Activated naive CD4-positive, alpha-beta T cell treated with Interleukin-2 at 50 U/mL for 16 hours (primary cell): ENCODE results near the gene TSPAN5.
"Not testable (repeated sequence)": the region's sequence is repeated elsewhere in the genome, so short reads cannot be mapped to it uniquely, and the experiment has no call there.

ENCODE experiments used
- DNase-seq: peaks from one replicate; pipeline ENCODE4 v3.0.0-alpha.2; 2020

TSPAN5 gene

GRCh38 chr4:98658287-98659105 is at the start of gene TSPAN5:
TSS of gene TSPAN5 (minus strand) at chr4:98658611.
- peak; percentile 86 for DNase-seq

GRCh38 chr4:98706935-98707334 is 48.5 kb upstream of the TSPAN5 start:
- no peak for DNase-seq

DNA sequence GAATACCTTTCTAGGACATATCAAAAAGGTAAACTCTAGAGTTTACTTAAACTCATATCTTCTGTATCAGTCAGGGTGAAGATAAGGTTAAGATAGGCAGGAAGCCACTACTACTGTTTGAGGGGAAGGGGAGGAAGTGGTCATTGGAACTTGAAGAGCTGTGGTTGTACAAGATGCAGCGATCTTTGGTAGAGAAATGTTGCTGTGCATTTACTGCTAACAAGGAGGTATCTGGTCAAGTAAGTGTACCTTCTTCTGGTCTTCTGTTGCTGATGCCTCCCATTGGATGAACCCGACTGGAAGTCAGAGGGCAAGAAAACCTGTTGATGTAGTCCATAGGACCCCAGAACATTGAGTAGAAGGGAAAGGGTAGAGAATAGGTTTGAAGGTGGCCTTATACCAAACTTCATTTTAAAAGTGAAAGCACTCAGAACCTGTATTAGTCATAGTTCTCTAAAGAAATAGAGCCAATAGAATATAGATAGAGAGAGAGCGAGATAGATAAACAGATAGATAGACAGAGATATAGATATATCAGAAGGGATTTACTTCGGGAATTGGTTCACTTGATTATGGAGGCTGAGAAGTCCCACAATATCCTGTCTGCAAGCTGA is 47.9 kb upstream of the TSPAN5 start:
- DNase-seq, result no peak

DNA sequence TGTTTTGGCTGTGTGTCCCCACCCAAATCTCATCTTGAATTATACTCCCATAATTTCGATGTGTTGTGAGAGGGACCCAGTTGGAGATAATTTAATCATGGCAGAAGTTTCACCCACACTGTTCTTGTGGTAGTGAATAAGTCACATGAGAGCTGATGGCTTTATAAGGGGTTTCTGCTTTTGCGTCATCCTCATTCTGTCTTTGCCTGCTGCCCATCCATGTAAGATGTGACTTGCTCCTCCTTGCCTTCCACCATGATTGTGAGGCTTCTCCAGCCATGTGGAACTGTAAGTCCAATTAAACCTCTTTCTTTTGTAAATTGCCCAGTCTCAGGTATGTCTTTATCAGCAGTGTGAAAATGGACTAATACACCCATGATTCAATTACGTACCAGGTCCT is 47.2 kb upstream of the TSPAN5 start:
- not testable (repeated sequence) for DNase-seq

DNA sequence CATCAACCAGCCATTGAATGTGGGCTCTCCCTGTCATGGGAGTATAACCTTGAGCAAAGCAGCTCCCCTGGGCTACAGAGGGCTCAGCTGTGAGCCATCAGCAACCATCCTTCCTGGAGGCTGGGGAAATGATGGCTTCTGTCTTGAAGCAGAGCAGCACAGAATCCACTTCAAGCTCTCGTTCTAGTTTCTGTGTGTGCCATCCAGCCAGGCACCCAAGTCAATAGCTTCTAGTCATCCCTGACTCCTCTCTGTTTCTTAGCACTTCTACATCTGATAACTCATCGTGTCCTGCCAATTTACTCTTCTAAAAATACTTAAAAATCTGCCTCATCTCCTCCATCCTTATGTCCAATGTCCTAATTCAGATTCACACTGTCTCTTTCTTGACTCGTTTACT is 42.2 kb upstream of the TSPAN5 start:
- no peak for DNase-seq

- DNase-seq, result no peak
Observed at GRCh38 chr4:98694076-98694475, 35.7 kb upstream of the TSPAN5 start.

GRCh38 chr4:98692411-98692810 is 34.0 kb upstream of the TSPAN5 start:
- no peak for DNase-seq

DNA sequence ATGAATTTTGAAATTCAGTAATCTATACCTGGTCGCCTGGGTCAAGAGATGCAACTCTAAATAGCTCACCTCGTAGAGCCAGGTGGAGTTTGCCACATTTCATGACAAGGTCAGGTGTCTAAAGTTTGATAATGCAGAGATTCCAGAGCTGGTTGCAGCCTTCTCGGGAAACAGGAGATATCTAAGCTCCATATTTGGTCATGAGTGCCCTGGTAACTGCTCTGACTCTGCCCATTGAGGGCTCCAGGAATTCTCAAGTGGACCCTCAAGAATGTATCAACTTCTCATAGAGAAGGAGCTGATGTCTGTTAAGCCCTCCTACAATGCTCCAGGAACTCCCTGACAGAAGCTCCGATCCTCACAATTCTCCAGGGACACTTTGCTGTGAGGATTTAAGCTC is 33.2 kb upstream of the TSPAN5 start:
- DNase-seq, result no peak

DNA sequence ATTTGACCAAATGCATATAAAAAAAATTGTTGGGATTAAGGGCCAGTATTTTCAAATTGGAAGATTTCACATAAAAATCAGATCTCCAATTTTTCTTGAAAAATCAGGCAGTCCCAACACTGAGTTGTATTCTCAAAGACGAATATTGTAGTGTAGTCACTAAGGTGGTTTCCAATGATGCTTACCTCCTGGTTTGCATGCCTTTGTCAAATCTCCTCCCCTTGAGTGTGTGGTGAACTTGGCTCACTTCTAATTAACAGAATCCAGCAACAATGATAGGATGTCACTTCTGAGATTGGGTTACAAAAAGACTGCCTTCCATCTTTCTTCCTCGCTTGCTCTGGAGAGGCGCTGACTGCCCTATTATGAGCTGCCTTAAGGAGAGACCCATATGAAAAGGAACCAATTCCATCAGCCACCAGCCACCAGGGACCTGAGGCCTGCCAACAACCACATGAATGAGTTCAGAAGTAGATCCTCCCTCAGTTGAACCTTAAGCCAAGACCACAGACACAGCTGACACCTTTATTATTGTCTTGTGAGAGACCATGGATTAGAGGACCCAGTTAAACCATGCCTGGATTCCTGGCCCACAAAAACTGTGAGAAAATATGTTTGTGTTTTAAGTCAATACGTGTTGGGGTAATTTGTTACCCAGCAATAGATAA is 31.2 kb upstream of the TSPAN5 start:
- DNase-seq, result no peak

GRCh38 chr4:98688411-98689290 is 30.2 kb upstream of the TSPAN5 start:
- DNase-seq, result peak; percentile 24

DNA sequence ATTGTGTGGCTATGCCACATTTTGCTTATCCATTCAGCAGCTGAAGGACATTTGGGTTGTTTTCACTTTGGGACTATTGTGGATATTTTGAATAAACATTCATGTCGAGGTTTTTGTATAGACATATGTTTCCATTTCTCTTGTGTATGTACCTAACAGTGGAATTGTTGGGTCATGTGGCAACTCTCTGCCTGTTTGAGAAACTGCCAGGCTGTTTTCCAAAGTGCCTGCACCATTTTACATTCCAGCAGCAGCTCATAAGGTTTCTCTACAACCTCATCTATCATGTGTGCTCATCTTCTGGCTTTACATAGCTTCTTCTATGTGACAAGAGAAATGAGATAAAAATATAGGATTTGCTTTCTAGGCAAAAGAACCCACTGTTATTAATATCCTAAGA is 29.5 kb upstream of the TSPAN5 start:
- no peak for DNase-seq

DNA sequence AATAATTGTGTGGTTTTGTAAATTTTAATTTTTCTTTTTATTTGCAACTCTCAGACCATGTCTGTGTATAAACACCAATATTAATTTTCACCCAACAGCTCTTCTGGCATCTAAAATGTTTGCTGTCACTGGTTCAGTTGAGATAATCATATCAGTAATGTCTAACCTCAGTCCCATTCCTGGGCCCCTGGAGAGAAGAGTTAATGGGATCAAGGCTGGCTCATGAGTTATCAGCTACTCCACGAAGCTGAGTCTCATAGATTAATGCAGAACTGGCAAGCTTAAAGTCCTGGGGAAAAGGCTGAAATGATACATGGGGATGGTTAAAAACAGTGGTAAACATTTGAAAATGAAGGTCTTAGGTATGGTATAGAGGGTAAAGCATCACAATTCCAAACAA is 28.4 kb upstream of the TSPAN5 start:
- DNase-seq, result no peak

GRCh38 chr4:98686043-98686707 is 27.8 kb upstream of the TSPAN5 start:
- DNase-seq, result no peak

DNA sequence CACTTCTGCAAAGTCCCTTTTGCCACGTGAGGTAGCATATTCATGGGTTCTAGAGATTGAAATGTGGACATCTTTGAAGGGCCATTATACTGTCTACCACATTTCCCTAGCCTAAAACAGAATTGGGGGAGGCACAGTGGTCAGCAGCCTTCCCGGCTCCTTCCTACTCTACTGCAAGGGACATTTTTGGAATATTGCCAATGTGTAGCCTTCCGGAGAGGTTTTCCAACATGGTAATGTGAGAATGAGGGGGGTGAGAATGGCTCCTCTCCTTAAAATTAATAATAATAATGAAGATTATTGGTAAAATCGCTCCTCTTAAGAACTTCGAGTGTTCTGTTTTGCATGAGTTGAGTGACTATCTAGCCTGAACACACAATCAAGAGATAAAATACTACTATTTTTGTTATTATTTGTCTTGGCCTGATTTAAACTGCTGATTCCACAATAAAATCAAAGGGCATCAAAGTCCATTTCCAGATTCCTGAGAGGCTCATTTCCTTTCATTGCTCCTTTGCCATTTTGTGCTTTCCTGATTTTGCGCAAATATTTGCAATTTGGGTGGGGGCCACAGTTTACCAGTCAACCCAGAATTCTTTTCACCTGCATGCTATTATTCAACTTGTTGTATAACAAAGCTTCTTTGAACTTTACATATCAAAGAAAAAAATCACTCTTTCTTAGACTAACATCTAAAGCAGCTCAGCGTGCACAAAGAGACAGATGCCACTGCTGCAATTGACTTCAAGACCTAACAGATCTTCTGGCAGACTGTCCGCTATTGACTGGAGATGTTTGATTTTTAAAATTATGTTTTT is 27.0 kb upstream of the TSPAN5 start:
- DNase-seq, result no peak

- no peak for DNase-seq
Observed at GRCh38 chr4:98682719-98683118, 24.3 kb upstream of the TSPAN5 start.

DNA sequence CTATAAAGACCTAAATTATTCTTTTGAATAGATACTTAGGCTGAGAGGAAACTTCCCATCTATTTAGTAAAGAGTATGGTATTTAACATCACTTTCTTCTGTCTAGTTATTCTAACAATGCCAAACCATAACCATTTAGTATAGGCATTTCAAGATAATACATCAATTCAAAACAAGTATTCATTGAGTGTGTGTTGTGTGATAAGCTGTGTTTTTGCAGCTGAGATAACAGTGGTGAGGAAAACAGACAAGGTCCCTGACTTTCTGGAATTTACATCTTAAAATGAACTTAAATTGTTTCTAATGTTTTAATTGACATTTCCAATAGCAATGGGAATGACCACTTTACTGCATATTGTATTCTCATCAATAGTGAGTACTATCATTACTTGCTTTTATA is 22.4 kb upstream of the TSPAN5 start:
- DNase-seq, result no peak

DNA sequence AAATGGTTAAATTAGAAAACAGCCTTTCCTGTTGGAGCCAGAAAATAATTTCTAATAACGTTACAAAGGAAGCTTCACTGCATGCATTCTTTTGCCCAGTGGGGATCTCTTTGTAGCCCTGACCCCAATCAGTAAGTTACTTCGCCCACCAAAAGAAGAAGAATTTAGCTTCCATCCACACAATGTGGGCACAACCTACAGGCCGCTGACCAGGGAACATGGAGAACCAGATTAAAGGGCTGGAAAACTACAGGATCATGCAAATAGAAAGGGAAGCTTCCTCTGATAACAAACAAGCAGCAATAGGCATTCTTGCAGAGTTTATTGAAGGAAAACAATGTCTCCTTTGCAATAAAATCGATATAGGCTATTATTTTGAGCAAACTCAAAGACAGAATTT is 21.3 kb upstream of the TSPAN5 start:
- no peak for DNase-seq

DNA sequence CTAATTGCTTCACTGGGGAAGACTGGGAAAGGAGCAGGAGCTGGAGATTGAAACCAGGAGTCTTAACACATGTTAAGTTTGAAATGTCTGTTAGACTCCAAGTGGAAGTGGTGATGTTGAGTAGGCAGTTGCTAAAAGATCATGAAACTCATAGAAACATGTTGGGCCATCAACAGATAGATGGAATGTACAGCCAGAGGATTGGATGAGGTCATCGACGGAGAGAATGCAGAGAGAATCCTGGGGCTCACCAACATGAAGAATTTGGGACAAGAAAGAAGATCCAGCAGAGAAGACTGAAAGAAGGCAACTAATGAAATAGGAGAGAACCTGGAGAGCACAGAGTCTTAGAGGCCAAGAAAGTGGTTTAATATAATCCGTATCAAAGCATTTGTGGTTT is 19.4 kb upstream of the TSPAN5 start:
- DNase-seq, result no peak

DNA sequence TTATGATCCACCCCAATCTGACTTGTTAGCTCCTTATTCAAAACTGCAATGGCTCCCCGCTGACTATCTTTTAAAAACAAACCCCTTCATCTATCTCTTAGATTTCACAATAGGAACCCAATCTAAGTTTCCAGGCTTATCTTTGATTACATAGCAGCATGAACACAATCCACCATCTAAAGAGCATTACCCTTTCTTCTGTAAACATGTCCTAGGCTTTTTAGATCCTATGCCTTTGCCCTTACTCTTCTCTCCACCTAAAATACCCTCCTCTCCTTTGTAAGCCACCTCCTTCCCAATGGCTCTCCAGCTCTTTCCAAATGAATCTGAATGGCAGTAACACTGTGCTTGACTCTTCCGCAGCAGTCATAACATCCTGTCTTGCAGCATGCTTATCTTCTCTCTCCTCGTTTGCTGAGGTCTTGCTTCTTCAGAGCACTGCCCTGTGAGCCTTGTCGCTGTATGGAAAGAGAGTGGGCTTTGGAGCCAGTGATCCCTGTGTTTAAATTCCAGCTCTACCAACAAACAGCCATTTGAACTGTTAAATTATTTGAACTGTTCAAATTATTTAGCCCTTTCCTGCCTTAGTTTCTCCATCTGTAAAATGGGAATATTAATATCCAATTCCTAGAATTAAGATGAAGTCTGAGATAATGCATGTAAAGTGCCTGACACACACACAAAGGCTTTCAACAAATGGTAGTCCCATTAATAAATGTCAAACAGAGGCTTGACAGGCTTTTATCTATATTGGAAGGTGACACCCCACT is 16.2 kb upstream of the TSPAN5 start:
- DNase-seq, result no peak

GRCh38 chr4:98673978-98674377 is 15.6 kb upstream of the TSPAN5 start:
- no peak for DNase-seq

DNA sequence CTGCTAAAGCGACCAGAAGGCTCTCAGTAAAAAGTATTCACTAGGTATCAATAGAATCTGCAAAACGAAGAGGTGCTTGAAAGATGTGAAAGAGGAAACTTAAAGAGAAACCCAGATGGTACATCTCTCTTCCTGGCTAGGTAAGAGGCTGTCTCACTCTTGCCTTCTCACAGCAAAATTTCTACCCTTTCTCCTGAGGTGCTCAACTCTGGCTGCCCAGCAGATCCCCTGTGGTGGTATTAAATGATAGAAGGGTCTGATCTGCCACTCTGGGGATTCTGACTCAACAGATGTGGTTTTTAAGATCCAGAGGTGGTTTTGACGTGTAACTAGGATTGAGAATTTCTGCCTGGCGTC is 14.9 kb upstream of the TSPAN5 start:
- DNase-seq, result no peak
